Natural killer cell (primary cell): ENCODE measurements around the gene ZBTB43. TPM values are rescaled to one million over a fixed set of nuclear protein-coding genes. Genes with fewer than 3 reads are reported as not detected.

Experiments
- ATAC-seq, 3 donors: fragments of 150-1000 bp in 2 of 3; fragments of 200-7000 bp in 1 of 3; cut with Tn5 transposase; 1 replicate in 1 of 3; 2 replicates in 2 of 3; pipeline ENCODE4 v1.10.0; 2021; ENCODE audit warnings: mild to moderate bottlenecking in 2 of 3, moderate library complexity in 2 of 3
- DNase-seq, 2 donors: peaks; one replicate each; pipeline versions ENCODE4 v3.0.0 to v3.0.0-alpha.2; 2013 to 2021; ENCODE audit warnings: mixed read lengths in 1 of 2
- H3K27ac ChIP-seq: one replicate; pipeline ENCODE4 v1.5.1; 2013; ENCODE audit warnings: mild to moderate bottlenecking, low read length
- H3K27me3 ChIP-seq: one replicate; pipeline ENCODE4 v1.6.1; 2013; ENCODE audit warnings: low read length; ENCODE audit not compliant: control insufficient read depth, insufficient read depth
- H3K36me3 ChIP-seq: one replicate; pipeline ENCODE4 v1.6.1; 2013; ENCODE audit warnings: low read length; ENCODE audit not compliant: control insufficient read depth, insufficient read depth
- H3K4me1 ChIP-seq: one replicate; pipeline ENCODE4 v1.6.1; 2013; ENCODE audit warnings: low read length; ENCODE audit not compliant: control insufficient read depth, insufficient read depth
- H3K4me3 ChIP-seq: one replicate; pipeline ENCODE4 v1.5.1; 2013; ENCODE audit warnings: low read length
- H3K9me3 ChIP-seq: one replicate; pipeline ENCODE4 v1.6.1; 2013; ENCODE audit warnings: low read length; ENCODE audit not compliant: control insufficient read depth, insufficient read depth
- H3K27ac Mint-ChIP-seq, 2 donors: one replicate each; pipeline ENCODE4 v1.8.0; 2022; ENCODE audit warnings: mild to moderate bottlenecking in 2 of 2, mixed read lengths in 2 of 2, moderate library complexity in 1 of 2
- H3K27me3 Mint-ChIP-seq, 2 donors: one replicate each; pipeline ENCODE4 v1.8.0; 2022; ENCODE audit warnings: low read depth in 2 of 2, mixed read lengths in 2 of 2
- H3K36me3 Mint-ChIP-seq: one replicate; pipeline ENCODE4 v1.8.0; 2022; ENCODE audit warnings: mixed read lengths
- H3K4me1 Mint-ChIP-seq, 2 donors: one replicate each; pipeline ENCODE4 v1.8.0; 2022; ENCODE audit warnings: mixed read lengths in 2 of 2
- H3K4me3 Mint-ChIP-seq: one replicate; pipeline ENCODE4 v1.8.0; 2022; ENCODE audit warnings: mild to moderate bottlenecking, moderate library complexity, mixed read lengths
- H3K9me3 Mint-ChIP-seq, 2 donors: one replicate each; pipeline ENCODE4 v1.8.0; 2022; ENCODE audit warnings: mixed read lengths in 2 of 2
- WGBS: methylation state at CpG from one replicate; pipeline ENCODE4 v1.1.7; 2013; ENCODE audit warnings: missing lambda C conversion rate; ENCODE audit not compliant: insufficient coverage; 5-methylcytosine and 5-hydroxymethylcytosine counted together
- intact Hi-C: fragments of 100-400 bp; cut with micrococcal nuclease; formaldehyde crosslinking; loops from one replicate; pipeline ENCODE4 v1.14.2; 2022
- total RNA-seq, 4 donors: library from RNA; stranded (reverse); fragments of 120-200 nt in 1 of 4; gene quantifications; one replicate each; pipeline versions ENCODE4 v1.2.3 to v1.2.4, GENCODE V29; 2013 to 2022
- TF ChIP-seq, protein P1 (sequence below): fragments of 200-600 bp; IDR thresholded peaks from one replicate; pipeline ENCODE4 v1.8.0; 2022; ENCODE audit warnings: antibody characterized with exemption

The ZBTB43 gene
- total RNA-seq, 3 donors from 2014 or later (not counting 1 experiment from before 2014, with no cell fraction given): 42.1 to 61.0 (median 57.2) TPM

- H3K9me3 Mint-ChIP-seq: no peaks in the 10 kb centered on the region
- no peaks in the 10 kb centered on the region for H3K36me3 Mint-ChIP-seq
- no peak overlapping the region for H3K27ac ChIP-seq
- peaks cover 0 to 5% of the 10 kb centered on the region in 2 donors for H3K4me1 Mint-ChIP-seq
- 96% methylated on average over 8 of the region's 8 CpGs for WGBS
- H3K4me1 ChIP-seq: no peaks in the 10 kb centered on the region
- H3K27ac Mint-ChIP-seq: no peak overlapping the region
- no peak overlapping the region for H3K4me3 Mint-ChIP-seq
- H3K27me3 ChIP-seq: no peaks in the 10 kb centered on the region
- no peak overlapping the region for H3K4me3 ChIP-seq
- no peaks in the 10 kb centered on the region for H3K36me3 ChIP-seq
- intact Hi-C loops: no loop called here
- DNase-seq (no peak), ATAC-seq (no peak)
- peaks cover 0 to 9% of the 10 kb centered on the region in 2 donors for H3K27me3 Mint-ChIP-seq
- TF ChIP-seq, protein P1, sequence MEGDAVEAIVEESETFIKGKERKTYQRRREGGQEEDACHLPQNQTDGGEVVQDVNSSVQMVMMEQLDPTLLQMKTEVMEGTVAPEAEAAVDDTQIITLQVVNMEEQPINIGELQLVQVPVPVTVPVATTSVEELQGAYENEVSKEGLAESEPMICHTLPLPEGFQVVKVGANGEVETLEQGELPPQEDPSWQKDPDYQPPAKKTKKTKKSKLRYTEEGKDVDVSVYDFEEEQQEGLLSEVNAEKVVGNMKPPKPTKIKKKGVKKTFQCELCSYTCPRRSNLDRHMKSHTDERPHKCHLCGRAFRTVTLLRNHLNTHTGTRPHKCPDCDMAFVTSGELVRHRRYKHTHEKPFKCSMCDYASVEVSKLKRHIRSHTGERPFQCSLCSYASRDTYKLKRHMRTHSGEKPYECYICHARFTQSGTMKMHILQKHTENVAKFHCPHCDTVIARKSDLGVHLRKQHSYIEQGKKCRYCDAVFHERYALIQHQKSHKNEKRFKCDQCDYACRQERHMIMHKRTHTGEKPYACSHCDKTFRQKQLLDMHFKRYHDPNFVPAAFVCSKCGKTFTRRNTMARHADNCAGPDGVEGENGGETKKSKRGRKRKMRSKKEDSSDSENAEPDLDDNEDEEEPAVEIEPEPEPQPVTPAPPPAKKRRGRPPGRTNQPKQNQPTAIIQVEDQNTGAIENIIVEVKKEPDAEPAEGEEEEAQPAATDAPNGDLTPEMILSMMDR: no peak
- no peaks in the 10 kb centered on the region for H3K9me3 ChIP-seq
Measured at GRCh38 chr9:126847051-126847450, 42.2 kb downstream of the ZBTB43 start.

DNA sequence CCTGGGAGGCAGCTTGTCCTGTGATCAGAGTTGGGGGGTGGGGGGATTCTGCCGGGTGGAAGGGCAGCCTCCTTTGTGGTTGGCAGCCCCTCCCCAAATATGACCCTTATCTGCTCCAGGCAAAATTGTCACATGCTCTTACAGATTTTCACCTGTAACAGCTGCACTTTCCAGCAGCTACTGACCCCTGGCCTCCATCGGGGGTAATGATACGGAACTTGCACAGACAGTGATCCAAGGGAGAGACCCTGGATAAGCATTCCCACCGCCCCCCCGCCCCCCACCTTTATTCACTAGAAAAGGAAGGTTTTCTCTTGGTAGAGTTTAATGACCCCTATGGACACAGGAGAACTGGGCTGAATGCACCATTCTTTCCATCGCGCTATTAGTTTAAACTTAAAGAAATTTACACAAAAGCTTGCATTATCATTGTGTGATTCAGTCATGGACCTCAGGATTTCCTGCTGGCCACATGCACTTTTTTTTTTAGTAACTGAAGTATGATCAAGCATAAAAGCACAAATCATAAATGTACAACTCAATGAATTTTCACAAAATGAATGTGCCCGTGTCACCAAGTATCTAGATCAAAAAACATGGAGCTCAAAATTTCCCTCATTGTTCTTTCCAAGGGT, 44.9 kb downstream of the ZBTB43 start:
- no peak overlapping the region for H3K27ac ChIP-seq
- Mint-ChIP-seq H3K4me3 (no peak overlapping the region), H3K36me3 (no peaks in the 10 kb centered on the region), H3K27ac (no peak overlapping the region), H3K9me3 (no peaks in the 10 kb centered on the region), H3K4me1 (no peaks in the 10 kb centered on the region), H3K27me3 (peaks cover 10 to 11% of the 10 kb centered on the region in 2 donors)
- no peaks in the 10 kb centered on the region for H3K9me3 ChIP-seq
- ATAC-seq (no peak), DNase-seq (no peak)
- no peaks in the 10 kb centered on the region for H3K27me3 ChIP-seq
- WGBS: 33% methylated on average over 5 of the region's 8 CpGs
- no peaks in the 10 kb centered on the region for H3K36me3 ChIP-seq
- no peaks in the 10 kb centered on the region for H3K4me1 ChIP-seq
- intact Hi-C loops: no loop called here
- H3K4me3 ChIP-seq: no peak overlapping the region
- TF ChIP-seq, protein P1: no peak

GRCh38 chr9:126851286-126851880, 46.5 kb downstream of the ZBTB43 start:
- intact Hi-C loops: no loop called here
- H3K27ac ChIP-seq: no peak overlapping the region

More at GRCh38 chr9:126851286-126851880, 46.5 kb downstream of the ZBTB43 start:
- Mint-ChIP-seq H3K4me1 (no peaks in the 10 kb centered on the region), H3K4me3 (no peak overlapping the region), H3K36me3 (no peaks in the 10 kb centered on the region), H3K27me3 (peaks cover 16 to 20% of the 10 kb centered on the region in 2 donors), H3K9me3 (no peaks in the 10 kb centered on the region), H3K27ac (no peak overlapping the region)
- WGBS: 92% methylated on average over 6 of the region's 6 CpGs
- no peaks in the 10 kb centered on the region for H3K4me1 ChIP-seq
- ATAC-seq: no peak
- no peak for DNase-seq
- H3K9me3 ChIP-seq: no peaks in the 10 kb centered on the region
- no peaks in the 10 kb centered on the region for H3K27me3 ChIP-seq
- H3K4me3 ChIP-seq: no peak overlapping the region
- no peaks in the 10 kb centered on the region for H3K36me3 ChIP-seq
- TF ChIP-seq, protein P1: no peak
